CD14-positive monocyte (primary cell): ENCODE measurements around the gene AVPR2. TPM values are rescaled to one million over a fixed set of nuclear protein-coding genes. Genes with fewer than 3 reads are reported as not detected.

Source experiments
- DNase-seq, 3 donors: peaks; one replicate each; pipeline ENCODE4 v3.0.0-alpha.2; 2011 to 2022
- H2AFZ ChIP-seq: 2 replicates; pipeline ENCODE4 v1.6.0; 2012; ENCODE audit warnings: mild to moderate bottlenecking, low read depth, low read length, inconsistent platforms; ENCODE audit not compliant: insufficient read depth, poor library complexity, severe bottlenecking
- H3K27ac ChIP-seq, 2 donors: 1 replicate in 1 of 2; 2 replicates in 1 of 2; pipeline ENCODE4 v1.5.1; 2012 to 2013; ENCODE audit warnings: low read length in 2 of 2, control low read depth in 1 of 2, inconsistent platforms in 1 of 2, low read depth in 1 of 2, mild to moderate bottlenecking in 1 of 2
- H3K27me3 ChIP-seq, 2 donors: one replicate each; pipeline versions ENCODE4 v1.6.0 to v1.6.1; 2011 to 2013; ENCODE audit warnings: low read length in 2 of 2; ENCODE audit not compliant: control insufficient read depth in 2 of 2, insufficient read depth in 2 of 2
- H3K36me3 ChIP-seq, 2 donors: replicated peaks in 1 of 2; 1 replicate in 1 of 2; 2 replicates in 1 of 2; pipeline versions ENCODE4 v1.5.1 to v1.6.1; 2012 to 2013; ENCODE audit warnings: low read length in 2 of 2, control low read depth in 1 of 2, inconsistent platforms in 1 of 2, mild to moderate bottlenecking in 1 of 2; ENCODE audit not compliant: insufficient read depth in 2 of 2, control insufficient read depth in 1 of 2
- H3K4me1 ChIP-seq, 2 donors: 1 replicate in 1 of 2; 2 replicates in 1 of 2; pipeline versions ENCODE4 v1.5.1 to v1.6.1; 2012 to 2013; ENCODE audit warnings: low read length in 2 of 2, control low read depth in 1 of 2, inconsistent platforms in 1 of 2, mild to moderate bottlenecking in 1 of 2, moderate library complexity in 1 of 2; ENCODE audit not compliant: insufficient read depth in 2 of 2, control insufficient read depth in 1 of 2
- H3K4me2 ChIP-seq: replicated peaks from 2 replicates; pipeline ENCODE3; 2012; ENCODE audit warnings: low read length, moderate library complexity, mild to moderate bottlenecking; ENCODE audit not compliant: poor library complexity, severe bottlenecking; ENCODE audit errors: extremely low read depth
- H3K4me3 ChIP-seq, 3 experiments: fragments of 200-600 bp in 1 of 3; sonication (generic) in 1 of 3; replicated peaks in 1 of 3; 1 replicate in 2 of 3; 2 replicates in 1 of 3; pipeline ENCODE4 v1.5.1; 2011 to 2013; ENCODE audit warnings: low read length in 3 of 3, mild to moderate bottlenecking in 3 of 3, control low read depth in 2 of 3, low read depth in 2 of 3, inconsistent platforms in 1 of 3, moderate library complexity in 1 of 3
- H3K79me2 ChIP-seq: 2 replicates; pipeline ENCODE4 v1.6.0; 2012; ENCODE audit warnings: mild to moderate bottlenecking, control low read depth, inconsistent platforms, low read length, moderate library complexity; ENCODE audit not compliant: insufficient read depth
- H3K9ac ChIP-seq: 2 replicates; pipeline ENCODE4 v1.6.0; 2017; ENCODE audit warnings: low read length, mild to moderate bottlenecking; ENCODE audit not compliant: insufficient read depth, poor library complexity, severe bottlenecking
- H3K9me3 ChIP-seq, 2 donors: replicated peaks in 1 of 2; 1 replicate in 1 of 2; 2 replicates in 1 of 2; pipeline versions ENCODE4 v1.5.1 to v1.6.1; 2012 to 2013; ENCODE audit warnings: low read length in 2 of 2, control low read depth in 1 of 2; ENCODE audit not compliant: control insufficient read depth in 1 of 2, insufficient read depth in 1 of 2
- H4K20me1 ChIP-seq: 2 replicates; pipeline ENCODE4 v1.6.0; 2012; ENCODE audit warnings: mild to moderate bottlenecking, low read length, control low read depth, moderate library complexity; ENCODE audit not compliant: insufficient read depth
- H3K27ac Mint-ChIP-seq, 7 donors: one replicate each; pipeline ENCODE4 v1.8.0; 2020; ENCODE audit warnings: mild to moderate bottlenecking in 7 of 7, mixed read lengths in 7 of 7, moderate library complexity in 6 of 7, inconsistent platforms in 2 of 7
- H3K27me3 Mint-ChIP-seq, 3 donors: one replicate each; pipeline ENCODE4 v1.8.0; 2021 to 2022; ENCODE audit warnings: low read depth in 3 of 3, mild to moderate bottlenecking in 3 of 3, mixed read lengths in 3 of 3, moderate library complexity in 3 of 3, inconsistent platforms in 1 of 3
- H3K36me3 Mint-ChIP-seq, 2 donors: one replicate each; pipeline ENCODE4 v1.8.0; 2020; ENCODE audit warnings: mixed read lengths in 2 of 2, inconsistent platforms in 1 of 2, mild to moderate bottlenecking in 1 of 2
- H3K4me1 Mint-ChIP-seq: one replicate; pipeline ENCODE4 v1.8.0; 2020; ENCODE audit warnings: mild to moderate bottlenecking, mixed read lengths
- H3K4me3 Mint-ChIP-seq, 2 donors: one replicate each; pipeline ENCODE4 v1.8.0; 2020; ENCODE audit warnings: mild to moderate bottlenecking in 2 of 2, mixed read lengths in 2 of 2, moderate library complexity in 1 of 2
- H3K9me3 Mint-ChIP-seq, 7 donors: one replicate each; pipeline ENCODE4 v1.8.0; 2020 to 2022; ENCODE audit warnings: mixed read lengths in 7 of 7, mild to moderate bottlenecking in 6 of 7, moderate library complexity in 6 of 7, inconsistent platforms in 2 of 7
- WGBS: methylation state at CpG from one replicate; pipeline ENCODE4 v1.1.5; 2013; ENCODE audit warnings: missing lambda C conversion rate; ENCODE audit not compliant: insufficient coverage; 5-methylcytosine and 5-hydroxymethylcytosine counted together
- intact Hi-C, 2 donors: fragments of 100-400 bp; cut with micrococcal nuclease; formaldehyde crosslinking; loops; one replicate each; pipeline versions ENCODE4 v1.15.0 to v1.15.1; 2023
- polyA plus RNA-seq, 3 donors: library from polyadenylated mRNA; depleted of rRNA in 1 of 3; unstranded in 2 of 3; stranded (reverse) in 1 of 3; fragments of 300-500 nt in 2 of 3; fragments of >200 nt in 1 of 3; fragmentation: Illumina TruSeq in 2 of 3; gene quantifications; 1 replicate in 2 of 3; 2 replicates in 1 of 3; pipeline ENCODE4 v1.2.3, GENCODE V29; 2012 to 2021
- TF ChIP-seq, protein P1 (sequence below): fragments of 200-600 bp; IDR thresholded peaks from one replicate; pipeline ENCODE4 v1.8.0; 2022; ENCODE audit warnings: antibody characterized with exemption, mild to moderate bottlenecking

AVPR2 gene
- polyA plus RNA-seq, 3 donors, result 0.14 to 0.27 TPM; not detected in 1

DNA sequence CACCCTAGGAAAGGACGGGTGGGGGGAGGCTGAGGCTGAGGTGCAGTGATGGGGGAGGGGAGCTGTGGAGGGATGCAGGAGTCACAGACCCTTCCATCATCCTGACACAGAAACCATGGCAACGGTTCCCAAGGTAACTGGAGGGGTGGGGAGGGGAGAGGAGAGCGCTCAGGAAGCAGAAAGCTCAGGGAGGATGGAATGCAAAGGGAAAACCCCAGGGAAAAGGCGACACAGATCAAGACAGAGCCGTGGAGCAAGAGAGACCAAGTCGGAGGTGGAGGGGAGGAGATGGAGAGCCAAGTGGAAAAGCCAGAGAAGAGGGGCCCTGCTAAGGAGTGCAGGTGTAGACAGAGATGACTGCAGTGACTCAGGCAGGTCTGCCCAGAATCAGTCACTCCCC, 33.0 kb upstream of the AVPR2 start:
- H3K9ac ChIP-seq, result no peak overlapping the region
- no peaks in the 10 kb centered on the region for H3K9me3 ChIP-seq
- intact Hi-C loops, result no loop called here
- peaks cover 12 to 47% (median 33%) of the 10 kb centered on the region in 3 donors for H3K27me3 Mint-ChIP-seq
- H3K27ac ChIP-seq, result no peak overlapping the region
- H3K4me3 ChIP-seq, result no peak overlapping the region
- H3K4me3 Mint-ChIP-seq, result no peak overlapping the region
- no peak overlapping the region for H3K27ac Mint-ChIP-seq
- H3K4me2 ChIP-seq, result no peak overlapping the region
- H3K36me3 ChIP-seq, result no peaks in the 10 kb centered on the region
- H3K36me3 Mint-ChIP-seq, result no peaks in the 10 kb centered on the region
- H3K9me3 Mint-ChIP-seq, result peaks cover 0 to 7% (median 0%) of the 10 kb centered on the region in 7 donors
- WGBS, result no CpG with 5 or more reads among the region's 6 CpGs
- H3K4me1 ChIP-seq, result no peaks in the 10 kb centered on the region
- no peak overlapping the region for H2AFZ ChIP-seq
- TF ChIP-seq, protein P1, sequence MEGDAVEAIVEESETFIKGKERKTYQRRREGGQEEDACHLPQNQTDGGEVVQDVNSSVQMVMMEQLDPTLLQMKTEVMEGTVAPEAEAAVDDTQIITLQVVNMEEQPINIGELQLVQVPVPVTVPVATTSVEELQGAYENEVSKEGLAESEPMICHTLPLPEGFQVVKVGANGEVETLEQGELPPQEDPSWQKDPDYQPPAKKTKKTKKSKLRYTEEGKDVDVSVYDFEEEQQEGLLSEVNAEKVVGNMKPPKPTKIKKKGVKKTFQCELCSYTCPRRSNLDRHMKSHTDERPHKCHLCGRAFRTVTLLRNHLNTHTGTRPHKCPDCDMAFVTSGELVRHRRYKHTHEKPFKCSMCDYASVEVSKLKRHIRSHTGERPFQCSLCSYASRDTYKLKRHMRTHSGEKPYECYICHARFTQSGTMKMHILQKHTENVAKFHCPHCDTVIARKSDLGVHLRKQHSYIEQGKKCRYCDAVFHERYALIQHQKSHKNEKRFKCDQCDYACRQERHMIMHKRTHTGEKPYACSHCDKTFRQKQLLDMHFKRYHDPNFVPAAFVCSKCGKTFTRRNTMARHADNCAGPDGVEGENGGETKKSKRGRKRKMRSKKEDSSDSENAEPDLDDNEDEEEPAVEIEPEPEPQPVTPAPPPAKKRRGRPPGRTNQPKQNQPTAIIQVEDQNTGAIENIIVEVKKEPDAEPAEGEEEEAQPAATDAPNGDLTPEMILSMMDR, result no peak
- no peaks in the 10 kb centered on the region for H3K79me2 ChIP-seq
- no peak for DNase-seq
- no peaks in the 10 kb centered on the region for H3K27me3 ChIP-seq
- no peaks in the 10 kb centered on the region for H4K20me1 ChIP-seq
- H3K4me1 Mint-ChIP-seq, result no peaks in the 10 kb centered on the region

DNA sequence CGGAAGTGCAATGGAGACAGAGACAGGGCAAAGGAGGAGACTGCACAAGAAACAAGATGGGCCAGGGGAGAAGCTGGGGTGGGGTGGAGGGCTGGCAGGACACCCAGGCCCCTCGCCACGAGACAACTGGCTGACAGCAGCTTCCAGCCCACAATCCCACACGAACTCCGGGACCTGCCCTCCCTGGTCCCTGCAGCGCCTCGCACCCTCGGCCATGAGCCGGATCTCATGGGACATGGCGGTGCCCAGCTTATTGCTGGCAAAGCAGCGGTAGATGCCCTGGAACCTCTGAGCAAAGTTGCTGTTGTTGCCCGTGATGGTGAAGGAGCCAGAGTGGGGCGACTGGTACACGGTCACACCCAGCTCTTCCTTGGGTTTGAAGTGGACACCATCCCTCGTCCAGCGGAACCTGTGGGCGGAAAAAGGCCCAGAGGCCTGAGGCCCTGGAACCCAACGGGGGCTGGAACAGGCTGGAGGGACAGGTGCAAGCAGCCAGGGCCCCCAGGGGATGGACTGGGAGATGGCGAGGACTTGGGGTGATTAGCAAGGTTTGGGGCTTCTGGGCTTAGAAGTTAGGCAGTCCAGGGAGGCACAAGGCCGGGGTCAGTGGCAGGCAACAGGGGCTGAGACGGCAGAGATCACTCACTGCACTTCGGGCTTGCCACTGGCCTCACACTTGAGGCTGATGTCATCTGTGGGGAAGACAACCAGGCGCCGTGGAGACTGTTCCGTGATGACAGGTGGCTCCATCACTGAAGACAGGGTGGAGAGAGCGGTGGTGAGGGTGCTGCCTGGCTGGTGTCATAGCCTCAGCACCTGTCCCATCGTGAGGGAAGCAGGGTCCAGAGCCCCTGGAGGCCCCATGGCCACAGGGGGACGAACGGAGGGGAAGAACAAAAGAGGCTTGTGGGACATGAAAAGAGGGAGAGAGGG, 32.3 kb upstream of the AVPR2 start:
- H3K79me2 ChIP-seq, result no peaks in the 10 kb centered on the region
- H3K9me3 Mint-ChIP-seq, result peaks cover 0 to 7% (median 0%) of the 10 kb centered on the region in 7 donors
- H3K9me3 ChIP-seq, result no peaks in the 10 kb centered on the region
- no peaks in the 10 kb centered on the region for H3K36me3 ChIP-seq
- no peak overlapping the region for H3K27ac ChIP-seq
- no peak overlapping the region for H2AFZ ChIP-seq
- no peaks in the 10 kb centered on the region for H4K20me1 ChIP-seq
- H3K27me3 Mint-ChIP-seq, result peaks cover 12 to 43% (median 35%) of the 10 kb centered on the region in 3 donors
- no peaks in the 10 kb centered on the region for H3K4me1 Mint-ChIP-seq
- no peaks in the 10 kb centered on the region for H3K4me1 ChIP-seq
- H3K27ac Mint-ChIP-seq, result no peak overlapping the region
- WGBS, result 84% methylated on average over 13 of the region's 29 CpGs
- no peak overlapping the region for H3K4me3 ChIP-seq
- intact Hi-C loops, result no loop called here
- no peaks in the 10 kb centered on the region for H3K27me3 ChIP-seq
- no peak for DNase-seq
- no peak overlapping the region for H3K4me3 Mint-ChIP-seq
- H3K9ac ChIP-seq, result no peak overlapping the region
- no peak overlapping the region for H3K4me2 ChIP-seq
- no peaks in the 10 kb centered on the region for H3K36me3 Mint-ChIP-seq
- TF ChIP-seq, protein P1, result no peak
